HEK293 (cell line): ENCODE measurements around the gene GALNT15.

Source experiments
- CTCF ChIA-PET: fragments of 350-600 bp; formaldehyde crosslinking; extraction: SDS; loops from one replicate; lab custom pipeline; 2021; ENCODE audit warnings: antibody characterized with exemption; lab: Yijun Ruan, JAX
- POLR2A ChIA-PET: fragments of 300-600 bp; formaldehyde crosslinking; extraction: SDS; loops from one replicate; lab custom pipeline; 2020; ENCODE audit warnings: antibody characterized with exemption, inconsistent platforms; lab: Yijun Ruan, JAX
- H3K27ac ChIP-seq: fragments of 200-500 bp; sonication (Bioruptor generic); 2 replicates; pipeline ENCODE4 v1.5.1; 2014; ENCODE audit warnings: low read depth, low read length, control low read depth, inconsistent platforms; ENCODE audit errors: extremely low read depth
- H3K36me3 ChIP-seq, 2 experiments: fragments of 200-500 bp in 1 of 2; sonication (Bioruptor generic) in 1 of 2; 1 replicate in 1 of 2; 2 replicates in 1 of 2; pipeline ENCODE4 v1.5.1; 2014 to 2017; ENCODE audit warnings: inconsistent platforms in 2 of 2, low read length in 2 of 2; ENCODE audit not compliant: control insufficient read depth in 2 of 2, insufficient read depth in 1 of 2
- H3K4me1 ChIP-seq: fragments of 200-500 bp; sonication (Bioruptor generic); 2 replicates; pipeline ENCODE4 v1.5.1; 2014; ENCODE audit warnings: mild to moderate bottlenecking, low read length, inconsistent platforms; ENCODE audit not compliant: control insufficient read depth, insufficient read depth
- H3K4me3 ChIP-seq: 2 replicates; pipeline ENCODE4 v1.5.1; 2011; ENCODE audit warnings: low read depth, mild to moderate bottlenecking, control low read depth, low read length, moderate library complexity
- H3K9me3 ChIP-seq: fragments of 200-500 bp; sonication (Bioruptor generic); 2 replicates; pipeline ENCODE4 v1.5.1; 2014; ENCODE audit warnings: low read depth, low read length, inconsistent platforms; ENCODE audit not compliant: control insufficient read depth, insufficient read depth
- PRDM1 ChIP-seq: fragments of 450-650 bp; formaldehyde crosslinking; IDR thresholded peaks from 2 replicates; pipeline ENCODE4; 2016; ENCODE audit warnings: missing biosample characterization, missing genetic modification characterization
- SCRT2 ChIP-seq: fragments of 450-650 bp; formaldehyde crosslinking; IDR thresholded peaks from 2 replicates; pipeline ENCODE4 v1.5.1; 2016; ENCODE audit warnings: missing biosample characterization, missing genetic modification characterization
- ZBTB10 ChIP-seq: fragments of 450-650 bp; formaldehyde crosslinking; IDR thresholded peaks from 2 replicates; pipeline ENCODE4 v1.5.1; 2016; ENCODE audit warnings: missing biosample characterization, missing genetic modification characterization
- ZBTB49 ChIP-seq: fragments of 450-650 bp; formaldehyde crosslinking; IDR thresholded peaks from 2 replicates; pipeline ENCODE4 v1.5.1; 2016; ENCODE audit warnings: missing biosample characterization, missing genetic modification characterization, low read depth
- ZNF280C ChIP-seq: fragments of 450-650 bp; formaldehyde crosslinking; IDR thresholded peaks from 2 replicates; pipeline ENCODE4 v1.5.1; 2016; ENCODE audit warnings: missing biosample characterization, missing genetic modification characterization
- ZNF324 ChIP-seq: fragments of 450-650 bp; formaldehyde crosslinking; IDR thresholded peaks from 2 replicates; pipeline ENCODE4 v1.5.1; 2016; ENCODE audit warnings: missing biosample characterization, missing genetic modification characterization
- ZNF37A ChIP-seq: fragments of 450-650 bp; IDR thresholded peaks from 2 replicates; pipeline ENCODE4 v1.5.1; 2018; ENCODE audit warnings: missing biosample characterization, missing genetic modification characterization
- ZNF426 ChIP-seq: fragments of 450-650 bp; formaldehyde crosslinking; IDR thresholded peaks from 2 replicates; pipeline ENCODE4 v1.5.1; 2017; ENCODE audit warnings: missing biosample characterization, missing genetic modification characterization, mild to moderate bottlenecking, inconsistent platforms, moderate library complexity
- ZNF433 ChIP-seq: fragments of 450-650 bp; formaldehyde crosslinking; IDR thresholded peaks from 2 replicates; pipeline ENCODE4 v1.5.1; 2016; ENCODE audit warnings: missing biosample characterization, missing genetic modification characterization, low read depth
- ZNF555 ChIP-seq: fragments of 450-650 bp; formaldehyde crosslinking; conservative IDR thresholded peaks from 2 replicates; pipeline ENCODE4 v1.5.1; 2017; ENCODE audit warnings: missing biosample characterization, mild to moderate bottlenecking, missing genetic modification characterization, inconsistent platforms
- ZSCAN5A ChIP-seq: fragments of 450-650 bp; formaldehyde crosslinking; IDR thresholded peaks from 2 replicates; pipeline ENCODE4 v1.5.1; 2016; ENCODE audit warnings: missing biosample characterization, missing genetic modification characterization
- TF ChIP-seq, protein P1 (sequence below): fragments of 450-650 bp; formaldehyde crosslinking; conservative IDR thresholded peaks from 2 replicates; pipeline ENCODE4 v1.5.1; 2016; ENCODE audit warnings: low read depth, missing biosample characterization, missing genetic modification characterization
- TF ChIP-seq, protein P2 (sequence below): fragments of 450-650 bp; formaldehyde crosslinking; IDR thresholded peaks from 2 replicates; pipeline ENCODE4 v1.5.1; 2016; ENCODE audit warnings: missing biosample characterization, missing genetic modification characterization
- TF ChIP-seq, protein P3 (sequence below): fragments of 450-650 bp; formaldehyde crosslinking; IDR thresholded peaks from 2 replicates; pipeline ENCODE4 v1.5.1; 2016; ENCODE audit warnings: missing biosample characterization, missing genetic modification characterization

The GALNT15 gene

GRCh38 chr3:16266714-16267113 lies 92.2 kb downstream of the GALNT15 start (continued):
- TF ChIP-seq ZNF324 (tag by site-specific recombination) (no peak), ZNF433 (tag by site-specific recombination) (no peak)

DNA sequence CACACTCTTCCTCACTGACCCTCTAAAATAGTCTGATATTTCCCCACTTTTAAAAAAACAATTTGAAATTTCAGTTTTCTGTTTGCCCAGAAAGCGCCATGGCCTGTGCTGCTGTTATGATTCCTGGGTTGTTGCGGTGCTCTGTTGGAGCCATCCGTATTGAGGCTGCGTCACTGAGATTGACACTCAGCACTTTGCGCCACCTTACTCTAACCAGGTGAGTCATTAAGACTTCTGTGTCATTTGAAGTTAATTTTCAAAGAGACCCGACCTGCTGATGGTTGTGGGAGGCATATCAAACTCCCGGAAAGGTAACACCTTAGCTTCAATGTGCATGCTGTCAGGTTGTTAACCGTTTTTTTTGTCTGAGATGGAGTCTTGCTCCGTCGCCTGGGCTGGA lies 96.4 kb downstream of the GALNT15 start:
- CTCF ChIA-PET: interaction anchor here (1.0 kb wide), 1 partner anchor 240 kb away, joined by 3 read pairs; no protein-coding TSS in a partner anchor
- H3K36me3 ChIP-seq: peaks cover 26 to 43% of the 10 kb centered on the region in 2 experiments

GRCh38 chr3:16272588-16272987 lies 98.1 kb downstream of the GALNT15 start:
- Histone ChIP-seq H3K27ac (no peak overlapping the region), H3K9me3 (no peaks in the 10 kb centered on the region), H3K36me3 (peaks cover 29 to 48% of the 10 kb centered on the region in 2 experiments), H3K4me3 (no peak overlapping the region), H3K4me1 (no peaks in the 10 kb centered on the region)
- CTCF ChIA-PET: interaction anchor here (1.2 kb wide), 1 partner anchor 278 kb away, joined by 4 read pairs; no protein-coding TSS in a partner anchor
- POLR2A ChIA-PET: no interaction called here
- TF ChIP-seq, protein P1, sequence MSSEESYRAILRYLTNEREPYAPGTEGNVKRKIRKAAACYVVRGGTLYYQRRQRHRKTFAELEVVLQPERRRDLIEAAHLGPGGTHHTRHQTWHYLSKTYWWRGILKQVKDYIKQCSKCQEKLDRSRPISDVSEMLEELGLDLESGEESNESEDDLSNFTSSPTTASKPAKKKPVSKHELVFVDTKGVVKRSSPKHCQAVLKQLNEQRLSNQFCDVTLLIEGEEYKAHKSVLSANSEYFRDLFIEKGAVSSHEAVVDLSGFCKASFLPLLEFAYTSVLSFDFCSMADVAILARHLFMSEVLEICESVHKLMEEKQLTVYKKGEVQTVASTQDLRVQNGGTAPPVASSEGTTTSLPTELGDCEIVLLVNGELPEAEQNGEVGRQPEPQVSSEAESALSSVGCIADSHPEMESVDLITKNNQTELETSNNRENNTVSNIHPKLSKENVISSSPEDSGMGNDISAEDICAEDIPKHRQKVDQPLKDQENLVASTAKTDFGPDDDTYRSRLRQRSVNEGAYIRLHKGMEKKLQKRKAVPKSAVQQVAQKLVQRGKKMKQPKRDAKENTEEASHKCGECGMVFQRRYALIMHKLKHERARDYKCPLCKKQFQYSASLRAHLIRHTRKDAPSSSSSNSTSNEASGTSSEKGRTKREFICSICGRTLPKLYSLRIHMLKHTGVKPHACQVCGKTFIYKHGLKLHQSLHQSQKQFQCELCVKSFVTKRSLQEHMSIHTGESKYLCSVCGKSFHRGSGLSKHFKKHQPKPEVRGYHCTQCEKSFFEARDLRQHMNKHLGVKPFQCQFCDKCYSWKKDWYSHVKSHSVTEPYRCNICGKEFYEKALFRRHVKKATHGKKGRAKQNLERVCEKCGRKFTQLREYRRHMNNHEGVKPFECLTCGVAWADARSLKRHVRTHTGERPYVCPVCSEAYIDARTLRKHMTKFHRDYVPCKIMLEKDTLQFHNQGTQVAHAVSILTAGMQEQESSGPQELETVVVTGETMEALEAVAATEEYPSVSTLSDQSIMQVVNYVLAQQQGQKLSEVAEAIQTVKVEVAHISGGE (tag by site-specific recombination): no peak
- TF ChIP-seq ZNF280C: no peak
- no peak for TF ChIP-seq SCRT2 (tag by site-specific recombination)
- no peak for TF ChIP-seq ZNF324 (tag by site-specific recombination)
- TF ChIP-seq, protein P2, sequence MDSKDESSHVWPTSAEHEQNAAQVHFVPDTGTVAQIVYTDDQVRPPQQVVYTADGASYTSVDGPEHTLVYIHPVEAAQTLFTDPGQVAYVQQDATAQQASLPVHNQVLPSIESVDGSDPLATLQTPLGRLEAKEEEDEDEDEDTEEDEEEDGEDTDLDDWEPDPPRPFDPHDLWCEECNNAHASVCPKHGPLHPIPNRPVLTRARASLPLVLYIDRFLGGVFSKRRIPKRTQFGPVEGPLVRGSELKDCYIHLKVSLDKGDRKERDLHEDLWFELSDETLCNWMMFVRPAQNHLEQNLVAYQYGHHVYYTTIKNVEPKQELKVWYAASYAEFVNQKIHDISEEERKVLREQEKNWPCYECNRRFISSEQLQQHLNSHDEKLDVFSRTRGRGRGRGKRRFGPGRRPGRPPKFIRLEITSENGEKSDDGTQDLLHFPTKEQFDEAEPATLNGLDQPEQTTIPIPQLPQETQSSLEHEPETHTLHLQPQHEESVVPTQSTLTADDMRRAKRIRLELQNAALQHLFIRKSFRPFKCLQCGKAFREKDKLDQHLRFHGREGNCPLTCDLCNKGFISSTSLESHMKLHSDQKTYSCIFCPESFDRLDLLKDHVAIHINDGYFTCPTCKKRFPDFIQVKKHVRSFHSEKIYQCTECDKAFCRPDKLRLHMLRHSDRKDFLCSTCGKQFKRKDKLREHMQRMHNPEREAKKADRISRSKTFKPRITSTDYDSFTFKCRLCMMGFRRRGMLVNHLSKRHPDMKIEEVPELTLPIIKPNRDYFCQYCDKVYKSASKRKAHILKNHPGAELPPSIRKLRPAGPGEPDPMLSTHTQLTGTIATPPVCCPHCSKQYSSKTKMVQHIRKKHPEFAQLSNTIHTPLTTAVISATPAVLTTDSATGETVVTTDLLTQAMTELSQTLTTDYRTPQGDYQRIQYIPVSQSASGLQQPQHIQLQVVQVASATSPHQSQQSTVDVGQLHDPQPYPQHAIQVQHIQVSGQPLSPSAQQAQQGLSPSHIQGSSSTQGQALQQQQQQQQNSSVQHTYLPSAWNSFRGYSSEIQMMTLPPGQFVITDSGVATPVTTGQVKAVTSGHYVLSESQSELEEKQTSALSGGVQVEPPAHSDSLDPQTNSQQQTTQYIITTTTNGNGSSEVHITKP (tag by site-specific recombination): no peak
- TF ChIP-seq ZBTB49 (tag by site-specific recombination): no peak
- TF ChIP-seq, protein P3, sequence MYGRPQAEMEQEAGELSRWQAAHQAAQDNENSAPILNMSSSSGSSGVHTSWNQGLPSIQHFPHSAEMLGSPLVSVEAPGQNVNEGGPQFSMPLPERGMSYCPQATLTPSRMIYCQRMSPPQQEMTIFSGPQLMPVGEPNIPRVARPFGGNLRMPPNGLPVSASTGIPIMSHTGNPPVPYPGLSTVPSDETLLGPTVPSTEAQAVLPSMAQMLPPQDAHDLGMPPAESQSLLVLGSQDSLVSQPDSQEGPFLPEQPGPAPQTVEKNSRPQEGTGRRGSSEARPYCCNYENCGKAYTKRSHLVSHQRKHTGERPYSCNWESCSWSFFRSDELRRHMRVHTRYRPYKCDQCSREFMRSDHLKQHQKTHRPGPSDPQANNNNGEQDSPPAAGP (tag by site-specific recombination): no peak
- TF ChIP-seq ZNF37A (tag by site-specific recombination): no peak
- TF ChIP-seq ZBTB10 (tag by site-specific recombination): no peak

More for the DNA sequence above, 96.4 kb downstream of the GALNT15 start:
- POLR2A ChIA-PET: no interaction called here
- no peaks in the 10 kb centered on the region for H3K4me1 ChIP-seq
- TF ChIP-seq PRDM1 (tag by site-specific recombination) (no peak), ZNF555 (no peak), ZNF426 (tag by site-specific recombination) (no peak), ZSCAN5A (tag by site-specific recombination) (no peak)
- H3K27ac ChIP-seq: no peak overlapping the region
- no peak overlapping the region for H3K4me3 ChIP-seq
- no peaks in the 10 kb centered on the region for H3K9me3 ChIP-seq
